ENCODE results near the gene SLC12A2.

DNA sequence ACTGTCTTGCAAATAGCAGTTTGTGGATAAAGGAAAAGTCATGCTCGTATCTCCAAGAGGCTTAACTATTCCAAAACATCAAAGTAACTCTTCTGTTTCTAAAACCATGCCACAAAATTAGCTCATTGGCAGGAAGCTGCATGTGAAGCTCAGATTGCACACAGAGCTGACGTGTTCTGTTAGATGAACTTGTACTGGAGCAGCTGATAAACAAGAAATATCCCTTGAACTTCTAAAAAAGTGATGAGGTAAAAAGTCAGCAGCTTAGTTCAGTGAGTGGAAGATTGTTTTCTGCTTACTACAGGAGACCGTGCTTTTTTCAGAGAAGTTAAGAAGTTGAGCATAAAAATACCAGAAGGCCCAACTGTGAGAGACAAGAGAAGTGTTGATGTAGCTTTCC is 113.2 kb downstream of the SLC12A2 start:
- TF ChIP-seq, protein P1, sequence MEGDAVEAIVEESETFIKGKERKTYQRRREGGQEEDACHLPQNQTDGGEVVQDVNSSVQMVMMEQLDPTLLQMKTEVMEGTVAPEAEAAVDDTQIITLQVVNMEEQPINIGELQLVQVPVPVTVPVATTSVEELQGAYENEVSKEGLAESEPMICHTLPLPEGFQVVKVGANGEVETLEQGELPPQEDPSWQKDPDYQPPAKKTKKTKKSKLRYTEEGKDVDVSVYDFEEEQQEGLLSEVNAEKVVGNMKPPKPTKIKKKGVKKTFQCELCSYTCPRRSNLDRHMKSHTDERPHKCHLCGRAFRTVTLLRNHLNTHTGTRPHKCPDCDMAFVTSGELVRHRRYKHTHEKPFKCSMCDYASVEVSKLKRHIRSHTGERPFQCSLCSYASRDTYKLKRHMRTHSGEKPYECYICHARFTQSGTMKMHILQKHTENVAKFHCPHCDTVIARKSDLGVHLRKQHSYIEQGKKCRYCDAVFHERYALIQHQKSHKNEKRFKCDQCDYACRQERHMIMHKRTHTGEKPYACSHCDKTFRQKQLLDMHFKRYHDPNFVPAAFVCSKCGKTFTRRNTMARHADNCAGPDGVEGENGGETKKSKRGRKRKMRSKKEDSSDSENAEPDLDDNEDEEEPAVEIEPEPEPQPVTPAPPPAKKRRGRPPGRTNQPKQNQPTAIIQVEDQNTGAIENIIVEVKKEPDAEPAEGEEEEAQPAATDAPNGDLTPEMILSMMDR (conservative IDR thresholded peaks at IDR 0.05; ENCODE audit: low read depth in 2 of 2), result no peak
- TF ChIP-seq, protein P2, sequence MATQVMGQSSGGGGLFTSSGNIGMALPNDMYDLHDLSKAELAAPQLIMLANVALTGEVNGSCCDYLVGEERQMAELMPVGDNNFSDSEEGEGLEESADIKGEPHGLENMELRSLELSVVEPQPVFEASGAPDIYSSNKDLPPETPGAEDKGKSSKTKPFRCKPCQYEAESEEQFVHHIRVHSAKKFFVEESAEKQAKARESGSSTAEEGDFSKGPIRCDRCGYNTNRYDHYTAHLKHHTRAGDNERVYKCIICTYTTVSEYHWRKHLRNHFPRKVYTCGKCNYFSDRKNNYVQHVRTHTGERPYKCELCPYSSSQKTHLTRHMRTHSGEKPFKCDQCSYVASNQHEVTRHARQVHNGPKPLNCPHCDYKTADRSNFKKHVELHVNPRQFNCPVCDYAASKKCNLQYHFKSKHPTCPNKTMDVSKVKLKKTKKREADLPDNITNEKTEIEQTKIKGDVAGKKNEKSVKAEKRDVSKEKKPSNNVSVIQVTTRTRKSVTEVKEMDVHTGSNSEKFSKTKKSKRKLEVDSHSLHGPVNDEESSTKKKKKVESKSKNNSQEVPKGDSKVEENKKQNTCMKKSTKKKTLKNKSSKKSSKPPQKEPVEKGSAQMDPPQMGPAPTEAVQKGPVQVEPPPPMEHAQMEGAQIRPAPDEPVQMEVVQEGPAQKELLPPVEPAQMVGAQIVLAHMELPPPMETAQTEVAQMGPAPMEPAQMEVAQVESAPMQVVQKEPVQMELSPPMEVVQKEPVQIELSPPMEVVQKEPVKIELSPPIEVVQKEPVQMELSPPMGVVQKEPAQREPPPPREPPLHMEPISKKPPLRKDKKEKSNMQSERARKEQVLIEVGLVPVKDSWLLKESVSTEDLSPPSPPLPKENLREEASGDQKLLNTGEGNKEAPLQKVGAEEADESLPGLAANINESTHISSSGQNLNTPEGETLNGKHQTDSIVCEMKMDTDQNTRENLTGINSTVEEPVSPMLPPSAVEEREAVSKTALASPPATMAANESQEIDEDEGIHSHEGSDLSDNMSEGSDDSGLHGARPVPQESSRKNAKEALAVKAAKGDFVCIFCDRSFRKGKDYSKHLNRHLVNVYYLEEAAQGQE (IDR thresholded peaks at IDR 0.05; ENCODE audit: unreplicated experiment), result no peak
- TF ChIP-seq EZH2 (IDR thresholded peaks at IDR 0.05; ENCODE audit: low read depth, unreplicated experiment) (no peak), POLR2AphosphoS5 (IDR thresholded peaks at IDR 0.05; ENCODE audit: low read depth) (no peak), ETS1 (IDR thresholded peaks at IDR 0.05) (no peak), EZH2phosphoT487 (IDR thresholded peaks at IDR 0.05; ENCODE audit: unreplicated experiment) (no peak), ZNF114 (CRISPR knock-in tag; IDR thresholded peaks at IDR 0.05) (no peak), ZNF331 (CRISPR knock-in tag; IDR thresholded peaks at IDR 0.05; ENCODE audit: low read depth) (no peak), JUNB (IDR thresholded peaks at IDR 0.05; ENCODE audit: unreplicated experiment) (no peak), CREB1 (CRISPR knock-in tag; IDR thresholded peaks at IDR 0.05; ENCODE audit: low read depth) (no peak), STAT1 (IDR thresholded peaks at IDR 0.05; ENCODE audit: unreplicated experiment) (no peak), NANOG (IDR thresholded peaks at IDR 0.05; ENCODE audit: borderline replicate concordance) (no peak)

Measured in GM23338 (cell line).